H1 (cell line): ENCODE results near the gene TNFSF4.

Experiments
- BACH1 ChIP-seq: IDR thresholded peaks from 2 replicates; pipeline ENCODE4 v1.6.1; 2012; ENCODE audit warnings: low read length, improper control_type of control experiment
- CTCF ChIP-seq, 3 experiments: IDR thresholded peaks; 1 replicate in 2 of 3; 2 replicates in 1 of 3; pipeline versions ENCODE4 v1.5.1 to v1.6.1; 2011; ENCODE audit warnings: low read length in 3 of 3, mild to moderate bottlenecking in 3 of 3, inconsistent platforms in 2 of 3, low read depth in 1 of 3, moderate library complexity in 1 of 3; ENCODE audit not compliant: insufficient read depth in 1 of 3; ENCODE audit errors: control extremely low read depth in 1 of 3
- EZH2 ChIP-seq: fragments of 200-600 bp; sonication (generic); IDR thresholded peaks from 2 replicates; pipeline ENCODE4 v1.7.1; 2012; ENCODE audit warnings: low read depth, mild to moderate bottlenecking, moderate library complexity, low read length, inconsistent platforms; ENCODE audit not compliant: severe bottlenecking
- JUN ChIP-seq: IDR thresholded peaks from 2 replicates; pipeline ENCODE4 v1.6.1; 2011; ENCODE audit warnings: low read depth, mild to moderate bottlenecking, improper control_type of control experiment, low read length
- TAF7 ChIP-seq: optimal IDR thresholded peaks from 2 replicates; pipeline ENCODE3; 2011; ENCODE audit warnings: low read depth, mild to moderate bottlenecking, inconsistent platforms, low read length, moderate library complexity, borderline replicate concordance

GRCh38 chr1:173253046-173253445 lies 45.9 kb upstream of the TNFSF4 start:
- TF ChIP-seq TAF7 = no peak
- TF ChIP-seq EZH2 = no peak
- no peak for TF ChIP-seq CTCF (IDR thresholded peaks at IDR 0.05; ENCODE audit: control extremely low read depth in 1 of 3, insufficient read depth in 1 of 3, low read depth in 1 of 3, low read length in 3 of 3)
- no peak for TF ChIP-seq JUN
- TF ChIP-seq BACH1 = no peak
